Renal pelvis (tissue), 4 donors: Measurements from ENCODE around the gene LRMDA. TPM values are rescaled to one million over a fixed set of nuclear protein-coding genes. Genes with fewer than 3 reads are reported as not detected.

Source experiments
- DNase-seq: peaks from one replicate; pipeline ENCODE4 v3.0.0-alpha.2; 2013
- polyA plus RNA-seq, 3 donors: library from polyadenylated mRNA; unstranded; fragments of 120-200 nt; gene quantifications; one replicate each; pipeline ENCODE4 v1.2.1, GENCODE V29; 2013; ENCODE audit not compliant: insufficient read length in 3 of 3

The LRMDA gene
- polyA plus RNA-seq, 3 donors: 16.3 to 24.7 (median 22.1) TPM

DNA sequence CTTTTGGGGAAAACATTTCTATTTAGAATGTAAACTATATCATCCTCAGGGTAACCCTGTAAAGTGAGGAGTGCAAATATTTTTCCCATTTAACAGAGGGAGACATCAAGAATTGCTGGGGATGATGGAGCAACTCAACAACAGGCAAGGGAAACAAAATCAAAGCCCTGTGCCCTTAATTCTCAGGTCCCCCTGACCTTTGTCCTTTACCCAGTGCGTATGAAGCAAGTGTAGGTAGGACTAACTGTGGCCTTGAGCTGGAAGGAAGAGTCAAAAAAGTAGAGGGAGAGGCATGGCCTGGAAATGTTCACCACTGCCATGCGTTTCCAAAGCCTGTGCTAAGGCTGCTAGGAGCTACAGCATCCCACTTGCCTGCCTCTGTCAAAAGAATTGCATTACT is 896.9 kb downstream of the LRMDA start:
- DNase-seq: no peak

DNA sequence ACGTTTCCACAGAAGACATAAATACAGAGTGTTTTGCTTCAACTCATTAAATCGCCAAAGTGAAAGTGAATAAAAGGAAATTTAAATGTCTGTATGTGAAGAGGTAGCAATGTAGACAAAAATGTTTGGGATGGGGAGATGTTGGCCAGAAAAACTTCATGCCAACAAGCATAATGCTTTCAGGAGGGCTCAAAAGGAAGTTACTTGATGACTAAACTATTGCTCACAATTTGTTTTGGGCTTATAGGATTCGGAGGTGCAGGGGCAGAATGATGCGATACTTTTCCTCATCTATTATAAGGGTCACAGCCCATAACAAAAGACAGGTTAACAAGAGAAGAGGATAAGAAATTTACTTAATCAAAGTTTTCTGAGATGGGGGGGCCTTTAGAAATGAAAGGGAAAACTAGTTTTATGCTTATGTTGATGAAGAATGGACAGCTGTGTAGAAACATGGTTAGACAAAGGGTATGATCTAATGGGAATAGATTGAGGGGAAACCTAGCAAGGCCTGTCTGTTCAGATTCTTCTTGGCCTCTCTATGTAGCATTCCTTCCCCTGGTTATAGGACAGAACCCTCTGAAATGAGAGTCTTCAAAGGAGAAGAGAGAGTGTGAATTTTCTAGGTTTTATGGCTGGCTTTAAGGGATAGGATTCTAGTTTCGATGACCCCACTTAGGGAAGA is 898.6 kb downstream of the LRMDA start:
- no peak for DNase-seq

DNA sequence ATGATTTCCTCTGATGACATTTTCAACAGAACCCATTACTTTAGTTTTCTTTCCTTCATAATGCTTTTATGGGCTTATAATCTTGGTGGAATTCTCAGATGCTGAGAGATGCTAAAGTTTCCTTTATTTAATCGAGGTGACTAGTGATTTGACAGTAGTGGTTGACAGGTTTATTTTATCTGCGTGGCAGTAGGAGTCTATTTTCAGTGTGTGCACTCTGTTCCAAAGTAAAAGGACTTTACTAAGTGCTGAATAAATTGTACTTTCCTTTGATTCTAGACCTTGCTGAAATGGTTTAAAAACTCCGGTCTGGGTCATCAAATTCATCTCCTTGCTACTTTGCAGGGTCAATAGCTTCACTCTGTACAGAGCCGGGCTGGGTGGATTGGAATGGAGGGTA is 900.3 kb downstream of the LRMDA start:
- no peak for DNase-seq

DNA sequence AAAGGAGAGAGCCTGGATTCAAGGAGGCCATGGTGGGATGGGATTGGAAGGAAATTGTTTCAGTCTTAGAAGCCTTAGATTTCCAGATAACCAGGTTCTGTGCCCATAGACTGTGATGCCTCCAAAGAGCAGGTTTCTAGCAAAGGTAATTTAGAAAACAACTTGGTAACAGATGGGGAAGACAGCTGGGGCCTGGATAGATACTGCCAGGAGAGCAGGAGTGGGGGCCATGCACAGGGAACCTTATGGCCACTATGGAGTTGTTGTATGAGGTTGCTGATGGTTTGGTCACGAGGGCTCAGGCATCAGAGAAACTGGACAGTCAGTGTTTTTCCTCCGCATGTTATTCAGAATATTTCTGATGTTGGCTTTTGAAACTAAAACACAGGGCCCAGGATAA is 901.9 kb downstream of the LRMDA start:
- no peak for DNase-seq

DNA sequence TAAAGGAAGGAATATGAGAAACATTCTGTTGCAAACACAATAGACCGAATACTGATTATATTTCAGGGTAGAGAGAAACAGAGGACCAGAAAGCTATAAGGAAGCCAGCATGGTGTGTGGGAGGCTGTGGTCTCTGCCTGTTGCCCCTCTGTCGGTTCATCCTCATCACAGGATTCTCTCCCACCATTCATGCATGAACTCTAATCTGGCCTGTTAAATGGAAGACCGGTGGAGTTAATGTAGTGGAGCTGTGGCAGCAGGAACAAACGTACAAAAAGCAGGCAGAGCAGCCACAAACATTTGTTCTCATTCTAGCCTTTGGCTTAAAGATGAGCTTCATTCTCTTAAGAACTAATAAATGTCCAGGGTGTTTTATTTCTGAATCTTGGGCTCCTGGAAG is 902.4 kb downstream of the LRMDA start:
- peak; percentile 69 for DNase-seq

DNA sequence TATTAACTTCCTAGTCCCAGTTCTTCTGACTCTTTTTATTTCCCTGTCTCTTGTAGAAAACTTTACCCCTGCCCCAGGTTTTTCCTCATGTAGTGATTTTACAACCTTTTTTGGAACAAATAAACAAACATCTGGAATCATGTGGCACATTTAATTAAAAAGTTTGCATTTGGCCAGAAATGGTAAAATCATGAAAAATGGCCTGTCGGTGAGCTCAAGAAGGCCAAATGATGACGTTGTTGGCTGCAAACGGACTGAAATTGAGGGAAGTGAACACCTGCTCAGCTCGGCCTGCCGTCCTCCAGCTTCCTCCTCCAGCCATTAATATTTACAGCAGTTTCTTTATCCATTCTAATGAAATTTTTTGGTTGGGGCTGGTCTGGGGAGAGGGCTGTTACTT is 902.8 kb downstream of the LRMDA start:
- no peak for DNase-seq

DNA sequence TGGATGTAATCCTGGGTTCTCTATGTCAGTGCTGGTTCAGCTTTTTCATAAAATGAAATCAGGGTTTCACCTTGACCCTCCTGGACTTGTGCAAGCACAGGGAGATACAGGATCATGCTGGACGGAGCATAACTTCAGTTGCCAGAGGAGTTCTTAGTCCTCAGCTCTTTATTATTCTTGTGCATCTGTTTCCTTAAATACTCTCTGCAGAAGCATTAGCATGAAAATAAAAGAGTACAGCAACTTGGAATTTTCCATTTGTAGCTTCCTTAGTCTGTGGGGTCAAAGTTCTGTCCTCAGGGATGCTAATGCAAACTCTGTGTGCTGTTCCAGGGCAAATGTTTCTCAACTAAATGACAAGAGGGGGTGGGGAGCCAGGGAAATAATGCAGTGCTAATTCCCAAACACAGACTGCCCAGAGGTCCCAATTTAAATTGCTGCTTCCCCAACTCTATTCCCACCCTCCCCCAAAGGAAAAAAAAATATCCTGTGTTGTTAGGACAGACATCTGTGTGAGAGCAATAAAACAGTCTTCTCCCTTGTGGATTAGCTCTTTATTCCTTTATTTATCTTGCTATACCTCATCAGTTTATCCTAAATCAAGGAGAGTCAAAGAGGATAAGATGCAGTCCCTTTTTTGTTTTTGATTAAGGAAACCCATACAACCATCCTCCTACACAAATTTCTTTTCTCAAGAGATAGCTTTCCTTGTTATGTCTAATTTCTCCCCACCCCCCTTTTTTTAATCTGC is 905.0 kb downstream of the LRMDA start:
- DNase-seq: peak; percentile 36

DNA sequence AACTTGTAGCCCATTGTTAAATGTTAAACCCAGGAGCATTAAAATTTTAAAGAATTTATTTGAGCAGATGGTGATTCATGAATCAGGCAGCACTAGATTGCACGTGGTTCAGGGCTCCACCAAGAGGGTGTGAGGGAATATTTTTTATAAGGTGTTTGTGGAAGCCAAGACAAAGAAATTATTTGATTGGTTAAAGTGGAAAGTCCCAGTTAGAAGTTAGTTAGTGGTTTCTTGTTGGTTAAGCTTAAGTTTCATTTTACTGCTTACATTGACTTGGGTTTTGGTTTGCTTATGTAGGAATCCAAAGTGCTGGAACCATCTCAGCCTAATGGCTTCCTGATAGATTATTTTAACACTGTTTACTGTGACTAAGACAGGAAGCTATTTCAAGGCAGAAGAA is 906.2 kb downstream of the LRMDA start:
- no peak for DNase-seq

DNA sequence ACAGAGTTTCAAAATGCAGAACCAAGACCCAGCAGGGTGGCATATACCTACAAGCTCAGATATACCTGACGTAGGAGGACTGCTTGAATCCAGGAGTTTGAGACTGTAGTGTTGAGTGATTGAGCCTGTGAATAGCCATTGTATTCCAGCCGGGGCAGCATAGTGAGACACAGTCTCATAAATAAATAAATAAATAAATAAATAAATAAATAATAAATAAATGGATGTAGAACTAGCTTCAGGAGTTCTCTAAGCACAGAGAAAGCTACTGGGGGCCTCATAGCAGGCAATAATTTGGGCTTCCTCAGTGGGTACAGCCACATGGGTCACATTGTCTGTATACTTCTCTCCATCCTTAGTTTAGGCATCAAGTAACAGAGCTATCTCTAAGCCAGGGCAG is 906.8 kb downstream of the LRMDA start:
- no peak for DNase-seq

DNA sequence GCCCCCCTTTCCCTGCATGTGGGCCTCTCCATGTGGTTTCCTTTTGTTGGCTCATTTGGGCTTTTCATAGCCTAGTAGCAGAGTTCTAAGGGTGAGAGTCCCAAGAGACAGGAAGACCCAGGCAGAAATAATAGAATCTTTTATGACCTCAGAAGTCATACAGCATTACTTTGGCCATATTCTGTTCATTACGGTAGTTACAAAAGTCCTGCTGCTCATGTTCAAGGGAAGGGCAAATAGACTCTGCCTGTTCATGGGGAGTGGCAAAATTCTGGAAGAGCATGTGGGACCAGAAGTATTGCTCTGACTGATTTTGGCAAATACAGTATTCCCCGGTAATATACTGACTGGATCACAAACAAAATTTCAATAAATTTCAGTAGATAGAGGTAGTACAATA is 910.3 kb downstream of the LRMDA start:
- no peak for DNase-seq

DNA sequence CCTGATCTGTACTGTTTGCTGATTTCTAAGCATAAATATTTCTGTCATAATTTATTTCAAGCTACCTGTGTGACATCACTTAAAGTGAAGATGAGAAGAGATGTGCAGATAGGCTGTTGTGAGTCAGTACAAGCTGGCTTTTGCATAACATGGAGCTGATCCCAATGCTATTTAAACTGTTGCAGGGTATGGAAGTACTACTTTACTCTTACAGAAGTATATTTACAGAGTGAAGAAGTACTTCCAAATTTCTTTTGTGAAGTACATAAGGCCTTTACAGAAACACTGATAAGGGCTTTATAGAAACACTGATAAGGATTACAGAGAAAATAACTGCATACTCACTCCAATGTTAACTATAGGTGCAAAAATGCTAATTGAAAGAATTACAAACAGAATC is 911.6 kb downstream of the LRMDA start:
- DNase-seq: no peak

DNA sequence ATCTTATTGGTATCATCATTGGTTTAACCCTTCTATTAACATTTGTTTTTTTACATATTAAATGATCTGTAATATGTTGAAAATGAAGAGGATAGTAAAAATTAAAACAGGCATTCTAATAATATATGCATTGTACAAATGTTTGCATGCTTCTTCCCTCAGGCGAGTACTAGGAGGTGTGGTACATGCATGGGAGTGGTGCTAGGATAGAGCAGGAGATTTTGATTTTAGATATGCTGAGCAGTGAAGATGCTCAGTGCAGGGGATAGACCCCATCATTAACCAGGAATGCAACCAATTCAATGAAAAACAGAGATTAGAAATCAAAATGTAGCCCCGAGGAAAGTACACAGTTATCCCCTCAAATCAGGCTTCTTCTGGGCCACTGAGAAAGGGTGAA is 916.4 kb downstream of the LRMDA start:
- no peak for DNase-seq

DNA sequence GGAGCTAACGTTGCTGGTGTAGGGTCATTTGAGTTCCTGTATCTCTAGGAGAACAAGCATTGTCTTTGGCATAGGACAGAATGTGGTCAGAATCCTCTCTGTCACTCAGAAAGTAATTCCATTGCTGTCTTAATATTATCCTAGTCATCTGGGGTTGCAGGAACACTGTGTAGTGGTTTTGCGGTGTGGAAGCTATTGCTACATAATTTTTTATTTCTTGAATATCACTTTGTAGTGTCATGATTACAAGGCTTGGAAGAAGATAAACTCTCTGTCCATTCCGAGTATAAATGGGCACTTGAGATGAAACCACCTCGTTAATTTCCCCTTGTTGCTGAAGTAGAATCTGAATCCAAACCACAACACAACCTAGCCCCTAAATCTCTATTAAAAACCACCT is 919.2 kb downstream of the LRMDA start:
- DNase-seq: no peak

DNA sequence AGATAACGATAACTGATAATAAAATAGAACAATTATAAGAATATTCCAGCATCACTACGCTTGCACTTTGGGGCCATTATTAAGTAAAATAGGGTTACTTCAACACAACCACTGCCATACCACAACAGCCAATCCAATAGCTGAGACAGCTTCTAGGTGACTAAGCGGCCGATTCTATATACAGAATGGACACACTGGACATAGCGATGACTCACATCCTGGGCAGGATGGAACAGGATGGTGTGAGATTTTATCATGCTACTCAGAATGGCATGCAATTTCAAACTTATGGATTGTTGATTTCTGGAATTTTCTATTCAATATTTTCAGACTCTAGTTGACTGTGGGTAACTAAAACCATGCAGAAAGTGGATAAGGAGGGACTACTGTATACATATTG is 920.9 kb downstream of the LRMDA start:
- no peak for DNase-seq

DNA sequence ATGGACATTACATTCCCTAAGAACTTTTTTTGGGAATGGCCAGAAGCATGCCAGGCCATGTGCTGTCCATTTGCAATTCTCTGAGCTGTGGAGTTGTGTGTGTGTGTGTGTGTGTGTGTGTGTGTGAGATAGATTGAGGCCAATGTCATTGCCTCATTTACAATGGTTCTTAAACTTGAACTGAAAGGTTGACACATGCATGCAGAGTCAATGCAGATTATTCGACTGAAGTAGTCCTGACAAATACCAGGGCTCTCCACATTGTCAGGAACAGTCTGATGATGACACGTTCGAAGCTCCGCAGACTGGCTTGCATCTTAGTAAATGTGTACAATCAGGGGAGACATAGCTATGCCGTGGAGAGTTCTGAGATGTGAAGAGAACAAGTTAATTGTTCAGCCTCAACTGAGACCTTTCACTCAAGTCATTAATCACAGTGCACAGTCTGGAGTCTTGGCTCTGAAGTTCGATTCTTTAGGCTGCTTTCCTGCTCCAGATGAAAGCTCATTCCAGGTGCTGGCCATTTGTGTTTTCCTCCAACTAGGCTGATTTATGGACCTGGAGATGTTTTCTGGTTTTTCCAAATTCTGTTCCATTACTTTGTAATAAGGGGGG is 921.9 kb downstream of the LRMDA start:
- DNase-seq: no peak

DNA sequence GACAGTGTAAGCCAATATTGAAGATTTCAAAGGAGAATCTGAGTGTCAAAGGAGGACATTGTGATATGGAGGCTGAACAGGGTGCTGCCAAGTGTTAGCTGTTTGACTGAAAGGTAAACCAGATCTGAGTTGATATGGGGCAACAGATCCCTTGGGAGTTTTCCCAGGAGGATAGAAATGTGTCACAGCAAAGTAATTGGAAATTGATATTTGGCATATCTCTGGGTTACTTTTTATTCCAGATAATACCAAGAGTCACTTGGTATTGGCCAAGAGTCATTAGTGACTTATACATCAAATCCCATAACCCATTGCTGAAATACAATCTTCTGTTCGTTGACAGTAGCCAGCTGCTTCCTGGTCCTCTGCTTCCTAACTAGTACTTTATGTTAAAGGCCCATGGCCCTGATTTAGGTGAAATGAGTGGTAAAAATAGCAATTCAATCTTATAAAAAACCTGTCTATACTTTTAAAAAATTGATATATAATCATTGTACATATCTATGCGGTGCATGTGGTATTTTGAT is 922.9 kb downstream of the LRMDA start:
- DNase-seq: no peak

DNA sequence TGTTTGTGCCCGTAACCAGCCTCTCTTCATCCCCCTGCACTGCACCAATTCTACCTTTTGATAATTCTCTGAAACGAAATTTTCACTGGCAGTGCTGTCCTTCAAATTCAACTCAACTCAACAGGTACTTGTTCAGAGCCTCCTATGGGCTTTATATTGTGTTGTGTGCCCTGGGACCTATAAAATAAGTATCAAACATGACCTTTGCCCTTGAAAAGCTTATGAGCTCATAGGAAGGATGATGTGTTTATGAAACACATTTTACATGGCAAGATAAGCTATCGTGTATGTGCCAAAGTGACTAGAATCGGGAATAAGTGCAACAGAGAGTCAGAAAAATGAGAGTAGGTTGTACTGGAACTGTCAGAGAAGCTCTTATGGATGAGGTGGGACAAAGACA is 923.5 kb downstream of the LRMDA start:
- no peak for DNase-seq

DNA sequence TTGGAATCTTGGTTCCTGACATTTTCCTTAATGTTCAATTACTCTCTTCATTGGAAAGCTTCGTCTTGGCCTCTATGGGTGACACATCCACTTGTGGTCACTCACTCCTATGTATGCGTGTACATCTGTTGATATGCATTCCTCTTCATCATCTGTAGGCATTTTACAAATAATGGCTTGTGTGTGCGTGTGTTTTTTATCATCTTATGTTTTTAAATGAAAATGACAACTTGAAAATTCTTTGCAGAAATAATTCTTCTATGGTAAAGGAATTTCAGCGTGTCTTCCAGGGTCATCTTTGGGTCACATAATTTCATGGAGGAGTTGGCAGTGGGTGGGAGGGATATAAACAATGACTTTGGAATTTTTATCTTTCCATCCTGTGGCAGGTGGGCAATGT is 925.1 kb downstream of the LRMDA start:
- no peak for DNase-seq

DNA sequence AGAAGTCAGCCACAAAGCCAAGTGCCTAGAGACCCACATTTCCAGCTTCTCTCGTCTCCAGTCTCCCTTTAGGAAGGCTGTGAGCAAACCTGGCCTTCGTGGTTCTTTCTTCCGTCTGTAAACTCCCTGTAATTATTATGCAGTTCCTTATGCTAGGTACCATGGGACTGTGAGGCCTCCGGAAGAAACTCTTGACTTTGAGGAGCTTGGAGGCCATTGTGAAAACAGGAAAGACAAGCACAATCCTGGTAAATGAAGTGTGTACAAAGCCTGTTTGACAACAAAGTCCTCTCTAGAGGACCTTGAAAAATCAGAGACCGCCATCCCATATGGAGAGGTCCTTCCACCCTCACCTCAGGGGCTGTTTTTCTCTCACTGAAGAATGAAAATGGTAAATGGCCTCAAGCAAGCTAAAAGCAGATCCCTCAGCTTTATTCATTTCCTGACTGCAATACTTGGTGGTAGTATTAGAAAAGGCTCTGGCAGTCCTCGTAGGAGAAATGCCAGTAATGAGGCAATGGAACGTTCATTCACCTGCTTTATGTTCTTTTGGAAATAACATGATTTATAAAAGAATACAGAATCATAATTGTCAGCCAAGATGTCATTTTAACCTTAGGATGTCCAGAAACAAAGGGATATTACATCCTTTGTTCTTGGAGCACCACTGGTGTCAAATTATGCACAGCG is 926.4 kb downstream of the LRMDA start:
- no peak for DNase-seq

DNA sequence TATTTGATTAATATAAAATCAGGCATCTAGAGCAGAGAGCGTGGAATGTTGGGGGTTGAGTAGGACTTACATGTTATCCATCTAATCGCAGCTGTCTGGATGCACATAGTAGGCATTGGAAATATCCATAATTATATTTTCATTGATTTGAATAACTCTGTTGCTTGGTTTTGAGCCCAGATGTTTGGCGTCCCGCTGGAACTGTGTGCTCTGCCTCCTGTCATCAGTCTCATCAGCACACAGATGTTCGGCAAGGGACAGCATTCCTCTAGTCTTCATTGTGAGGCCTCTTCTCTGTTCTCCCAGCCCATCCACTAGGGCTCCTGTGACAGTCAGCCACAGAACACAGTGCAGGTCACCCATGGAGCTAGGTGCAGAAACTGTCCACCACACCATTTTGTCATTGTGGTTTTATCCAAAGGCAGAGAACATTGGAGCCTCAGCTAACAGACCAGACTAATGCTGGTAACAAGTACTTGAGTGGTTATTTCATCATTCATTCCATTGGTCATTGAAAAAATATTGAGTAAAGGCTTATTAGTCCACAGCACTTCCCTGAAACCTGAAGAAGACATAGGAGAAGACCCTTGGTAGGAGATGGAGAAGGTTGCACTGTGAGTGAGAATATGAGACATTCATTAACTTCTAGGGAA is 927.4 kb downstream of the LRMDA start:
- DNase-seq: no peak

DNA sequence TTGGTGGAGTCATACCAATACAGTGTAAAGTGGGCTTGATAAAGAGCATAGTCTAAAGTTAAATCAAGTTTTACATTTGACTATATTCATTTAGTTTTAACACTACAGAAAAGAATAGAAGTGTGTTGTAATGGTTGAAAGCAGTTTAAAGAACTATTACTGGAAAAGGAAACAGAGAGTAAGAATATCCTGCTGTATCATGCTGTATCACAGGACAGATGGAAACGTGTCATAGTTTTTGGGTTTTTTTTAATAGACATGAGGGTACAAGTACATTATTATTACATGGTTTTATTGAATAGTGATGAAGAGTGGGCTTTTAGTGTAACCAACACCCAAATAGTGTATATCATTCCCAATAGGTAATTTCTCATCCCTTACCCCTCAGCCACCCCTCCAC is 944.3 kb downstream of the LRMDA start:
- DNase-seq: no peak

DNA sequence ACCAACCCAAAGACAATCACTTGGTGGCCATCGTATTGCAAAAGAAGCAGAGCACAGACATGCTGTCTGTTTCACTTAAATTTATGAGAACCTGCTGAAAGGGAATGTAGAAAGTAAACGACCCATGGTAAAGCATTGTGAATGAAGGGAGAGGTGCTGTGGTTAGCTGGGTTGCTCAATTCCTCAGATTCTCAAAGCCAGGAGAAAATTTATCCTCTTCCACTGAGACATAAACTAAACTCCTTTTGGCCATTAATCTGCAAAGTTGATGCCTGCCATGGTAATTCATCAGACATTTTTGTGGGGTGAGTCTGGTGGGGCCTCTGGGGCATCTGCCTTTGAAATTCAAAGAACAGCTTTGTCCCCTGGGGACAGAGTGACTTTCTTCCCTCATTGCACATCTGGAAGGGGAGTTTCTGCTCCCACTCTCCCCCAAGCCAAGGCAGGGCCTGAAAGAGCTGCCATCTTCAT is 951.0 kb downstream of the LRMDA start:
- peak; percentile 26 for DNase-seq
